Suppressor macrophage treated with lipopolysaccharide for 4 hours (primary cell): ENCODE measurements around the gene LGALS3BP.

Experiments
- DNase-seq: peaks from one replicate; pipeline ENCODE4 v3.0.0-alpha.2; 2020

The LGALS3BP gene

DNA sequence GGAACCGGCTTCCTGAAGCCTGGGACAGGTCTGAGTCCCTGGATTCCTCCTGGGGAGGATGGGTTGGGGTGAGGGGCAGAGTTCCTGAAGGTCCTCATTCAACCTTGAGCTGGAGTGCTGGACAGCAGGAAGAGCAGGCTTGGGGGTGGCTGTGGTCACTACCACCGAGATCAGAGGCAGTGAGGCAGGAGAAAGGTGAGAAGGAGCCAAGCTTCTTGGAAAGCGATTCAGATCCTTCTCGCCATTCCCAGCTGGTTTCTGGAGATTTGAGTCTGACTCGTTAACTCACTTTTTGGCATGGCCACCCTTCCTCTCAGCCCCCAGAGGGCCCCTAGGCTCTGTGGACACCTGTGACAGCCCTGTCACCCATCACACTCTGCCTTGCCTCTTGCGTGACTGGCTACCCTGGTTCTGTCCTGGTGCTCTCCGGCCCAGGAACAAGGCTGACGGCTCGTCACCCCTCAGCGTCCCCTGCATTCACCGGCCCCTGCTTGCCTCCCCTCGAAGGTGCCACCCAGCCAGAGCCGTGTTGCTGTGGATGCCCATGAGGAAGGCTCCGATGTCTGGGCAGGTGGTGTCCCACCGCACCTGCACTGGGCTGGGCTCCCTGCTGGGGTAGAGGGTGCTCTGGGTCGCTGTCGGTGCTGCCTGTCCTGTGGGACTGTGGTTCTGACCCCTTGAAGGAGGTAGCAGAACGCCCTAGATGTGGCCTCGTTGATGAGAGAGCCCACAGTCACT is 44.9 kb downstream of the LGALS3BP start:
- DNase-seq = no peak

DNA sequence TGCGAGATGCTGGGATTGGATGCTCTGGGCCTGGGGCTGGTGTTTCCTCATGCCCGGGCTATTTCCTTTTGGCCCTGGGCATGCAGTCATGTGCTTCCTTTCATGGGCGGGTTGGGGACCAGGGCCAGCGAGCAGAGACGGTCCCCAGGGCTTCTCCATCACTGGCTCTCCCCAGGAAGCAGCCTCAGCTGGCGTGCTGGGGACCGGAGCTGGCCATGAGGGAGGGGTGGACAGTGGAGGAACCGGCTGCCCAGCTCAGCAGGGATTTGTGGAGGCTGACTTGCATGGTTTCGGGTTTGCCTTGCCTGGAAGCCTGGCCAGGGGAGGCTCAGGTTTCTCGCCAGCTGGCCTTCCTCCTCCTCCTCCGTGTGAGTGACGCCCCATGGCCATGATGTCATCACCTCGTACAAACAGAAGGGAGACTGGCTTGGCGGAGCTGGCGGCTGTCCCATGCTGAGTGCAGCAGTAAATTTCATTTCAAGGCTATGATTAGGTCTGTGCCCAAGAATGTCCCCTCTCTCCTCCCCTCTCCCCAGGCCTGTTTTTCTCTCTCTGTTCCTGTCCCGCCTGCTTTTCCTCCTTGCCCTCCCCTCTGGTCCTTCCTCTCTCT is 45.7 kb downstream of the LGALS3BP start:
- DNase-seq = peak; percentile 72

DNA sequence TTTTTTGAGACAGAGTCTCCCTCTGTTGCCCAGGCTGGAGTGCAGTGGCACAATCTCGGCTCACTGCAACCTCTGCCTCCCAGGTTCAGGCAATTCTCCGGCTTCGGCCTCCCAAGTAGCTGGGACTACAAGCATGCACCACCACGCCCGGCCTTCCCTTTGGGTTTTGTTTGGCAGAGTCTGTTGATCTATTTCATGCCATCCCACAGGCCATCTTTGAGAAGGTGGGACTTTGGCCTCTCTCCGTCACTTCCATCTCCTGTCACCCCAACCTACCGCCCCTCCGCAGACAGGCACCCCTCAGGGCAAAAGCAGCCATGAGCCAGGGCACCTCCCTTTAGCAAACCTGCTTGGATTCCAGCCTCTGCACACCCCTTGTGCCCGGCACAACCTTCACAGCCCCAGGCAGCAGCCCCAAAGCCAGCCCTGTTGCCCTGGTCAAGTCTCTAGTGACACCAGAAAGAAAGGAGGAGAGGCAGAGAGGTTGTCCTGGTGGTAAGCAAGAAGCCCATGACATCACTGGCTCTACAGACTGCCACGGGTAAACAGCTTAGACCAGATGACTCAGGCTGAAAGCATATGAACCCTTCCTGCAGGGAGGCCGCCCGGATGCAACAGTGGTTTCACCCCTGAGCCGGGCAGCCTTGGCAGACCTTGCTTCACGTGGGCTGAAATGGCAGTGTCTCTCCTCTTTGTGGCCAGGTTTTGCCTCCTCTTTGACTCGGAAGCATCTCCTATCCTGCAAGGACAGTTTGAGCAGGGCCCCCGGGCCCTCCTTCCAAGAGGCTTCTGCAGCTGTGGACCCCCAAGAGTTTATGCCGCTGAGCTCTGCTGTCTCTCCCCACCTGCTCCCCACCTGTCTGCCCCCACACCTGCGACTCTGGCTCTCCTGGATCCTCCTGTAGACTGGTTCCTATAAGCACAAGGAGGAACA is 46.4 kb downstream of the LGALS3BP start:
- DNase-seq = peak; percentile 84

DNA sequence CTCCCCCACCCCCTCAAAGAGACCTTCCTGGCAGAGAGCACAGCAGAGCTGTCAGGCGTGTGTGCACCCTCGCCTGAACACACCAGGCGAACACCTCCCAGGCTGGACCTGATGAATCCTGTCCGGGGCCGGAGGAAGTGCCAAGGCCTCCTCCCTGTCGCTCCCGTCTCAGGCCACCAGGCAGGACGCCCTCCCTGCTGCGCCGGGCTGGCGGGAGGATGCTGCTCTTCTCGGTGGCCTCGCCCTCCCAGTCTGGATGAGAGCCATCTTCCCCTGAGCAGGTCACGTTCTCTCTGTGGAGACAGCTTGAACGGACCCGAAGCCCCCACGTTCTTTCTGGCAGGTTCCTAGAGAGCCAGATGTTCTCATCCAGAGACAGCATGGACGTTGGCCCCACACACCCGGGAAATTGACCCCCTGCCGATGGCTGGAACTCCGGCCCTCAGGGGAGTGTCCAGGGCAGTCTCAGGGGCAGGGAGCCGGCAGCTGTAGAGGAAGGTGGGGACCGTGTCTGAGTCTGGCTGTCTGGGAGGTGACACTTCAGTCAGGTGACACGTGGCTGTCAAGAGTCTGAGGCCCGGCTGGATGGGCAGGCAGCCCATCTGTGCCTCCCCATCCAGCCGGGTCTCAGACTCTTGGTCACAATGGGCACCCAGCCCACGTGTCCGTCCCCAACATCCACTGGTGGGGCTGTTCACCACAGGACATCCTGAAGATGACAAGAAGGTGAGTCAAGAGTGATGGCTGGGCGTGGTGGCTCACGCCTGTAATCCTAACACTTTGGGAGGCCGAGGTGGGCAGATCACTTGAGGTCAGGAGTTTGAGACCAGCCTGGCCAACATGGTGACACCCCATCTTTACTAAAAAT is 49.6 kb downstream of the LGALS3BP start:
- no peak for DNase-seq

DNA sequence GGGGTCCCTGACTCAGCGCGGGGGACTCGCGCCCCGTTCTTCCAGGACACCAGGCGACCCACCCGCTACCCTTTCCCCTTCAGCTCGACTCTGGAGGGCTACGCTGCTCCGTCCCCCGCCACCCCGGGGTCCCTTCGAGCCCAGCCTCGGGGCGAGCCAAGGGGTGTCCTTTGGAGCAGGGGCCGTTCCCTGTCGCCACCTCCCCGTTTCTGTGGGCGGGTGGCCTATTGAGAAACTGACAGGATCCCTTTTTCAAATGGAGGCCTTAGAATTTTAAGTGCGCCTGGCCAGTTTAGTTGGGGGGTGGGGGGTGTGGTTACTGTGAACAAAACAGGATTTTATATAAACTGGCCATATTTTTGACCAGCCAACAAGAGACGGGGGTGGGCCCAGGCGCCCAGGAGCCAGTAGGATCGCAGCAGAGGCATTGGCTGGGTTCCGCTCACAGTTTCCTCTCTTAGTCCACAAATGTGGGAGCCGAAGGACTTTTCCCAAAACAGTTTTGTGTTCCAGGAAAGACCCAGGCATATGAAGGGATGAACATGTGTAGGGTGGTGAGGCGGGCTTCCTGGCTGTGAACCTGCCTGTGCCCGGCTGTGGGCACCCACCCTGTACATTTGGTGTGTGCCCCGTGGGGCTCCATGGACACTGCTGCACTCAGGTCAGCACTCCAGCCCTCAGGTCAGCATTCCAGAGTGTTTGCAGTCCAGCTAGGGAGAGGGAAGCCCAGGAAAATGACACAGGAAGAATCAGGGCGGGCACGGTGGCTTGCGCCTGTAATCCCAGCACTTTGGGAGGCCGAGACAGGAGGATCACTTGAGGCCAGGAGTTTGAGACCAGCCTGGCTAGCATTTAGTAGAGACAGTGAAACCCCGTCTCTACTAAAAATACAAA is 53.8 kb downstream of the LGALS3BP start:
- DNase-seq = peak; percentile 79

DNA sequence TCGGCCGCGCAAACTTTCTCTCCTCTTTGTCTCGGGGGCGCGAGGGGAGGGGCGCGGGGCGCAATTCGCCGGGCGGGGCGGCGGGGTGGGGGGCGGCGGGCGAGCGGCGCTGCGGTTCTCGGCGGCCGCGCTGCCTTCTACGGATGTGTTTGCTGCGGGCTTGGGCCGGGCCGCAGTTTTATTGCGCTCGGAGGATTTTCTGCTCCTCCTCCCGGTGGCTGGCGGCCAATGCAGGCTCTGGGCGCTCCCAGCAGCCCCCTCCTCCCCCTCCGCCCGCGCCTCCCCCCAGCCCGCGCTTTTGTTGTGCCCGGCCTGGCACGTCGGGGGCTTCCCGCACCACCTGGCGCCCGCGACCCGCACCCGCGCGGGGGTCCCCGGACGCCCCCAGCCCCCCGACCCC is 54.5 kb downstream of the LGALS3BP start, which contains the start of gene TIMP2:
Gene TIMP2, minus strand, starts transcription at position 154 of the 400 bp plus-strand sequence. CDS start 299 bp downstream, outside the sequence.
- peak; percentile 89 for DNase-seq

DNA sequence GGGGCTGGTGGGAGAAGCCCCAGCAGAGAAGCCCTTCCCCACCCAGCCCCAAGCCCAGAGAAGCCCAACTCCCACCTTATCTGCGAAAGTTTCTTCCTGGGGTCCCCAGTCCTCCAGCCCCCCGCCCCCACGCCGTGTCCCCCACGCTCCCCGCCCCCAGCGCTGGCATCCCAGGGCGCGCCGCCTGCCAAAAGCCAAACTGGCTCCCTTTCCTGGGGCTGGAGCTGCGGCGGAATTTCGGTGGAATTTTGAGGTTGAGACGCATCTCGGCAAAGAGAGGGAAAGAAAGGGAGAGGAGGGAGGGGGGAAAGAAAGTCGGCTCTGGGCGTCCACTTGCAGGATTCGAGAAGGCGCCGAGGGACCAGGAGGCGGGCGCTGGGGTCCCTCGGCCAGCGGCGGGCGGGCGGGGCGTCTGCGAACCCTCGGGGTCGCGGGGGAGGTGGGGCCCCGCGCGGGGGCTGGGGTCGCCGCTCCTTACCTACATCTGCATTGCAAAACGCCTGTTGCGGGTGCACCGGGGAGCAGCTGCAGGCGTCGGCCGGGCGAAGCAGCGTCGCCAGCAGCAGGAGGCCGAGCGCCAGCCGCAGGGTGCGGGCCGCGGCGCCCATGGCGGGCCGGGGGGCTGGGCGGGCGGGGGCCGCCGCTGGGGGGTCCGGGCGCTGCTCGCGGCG is 55.1 kb downstream of the LGALS3BP start:
- DNase-seq = no peak

DNA sequence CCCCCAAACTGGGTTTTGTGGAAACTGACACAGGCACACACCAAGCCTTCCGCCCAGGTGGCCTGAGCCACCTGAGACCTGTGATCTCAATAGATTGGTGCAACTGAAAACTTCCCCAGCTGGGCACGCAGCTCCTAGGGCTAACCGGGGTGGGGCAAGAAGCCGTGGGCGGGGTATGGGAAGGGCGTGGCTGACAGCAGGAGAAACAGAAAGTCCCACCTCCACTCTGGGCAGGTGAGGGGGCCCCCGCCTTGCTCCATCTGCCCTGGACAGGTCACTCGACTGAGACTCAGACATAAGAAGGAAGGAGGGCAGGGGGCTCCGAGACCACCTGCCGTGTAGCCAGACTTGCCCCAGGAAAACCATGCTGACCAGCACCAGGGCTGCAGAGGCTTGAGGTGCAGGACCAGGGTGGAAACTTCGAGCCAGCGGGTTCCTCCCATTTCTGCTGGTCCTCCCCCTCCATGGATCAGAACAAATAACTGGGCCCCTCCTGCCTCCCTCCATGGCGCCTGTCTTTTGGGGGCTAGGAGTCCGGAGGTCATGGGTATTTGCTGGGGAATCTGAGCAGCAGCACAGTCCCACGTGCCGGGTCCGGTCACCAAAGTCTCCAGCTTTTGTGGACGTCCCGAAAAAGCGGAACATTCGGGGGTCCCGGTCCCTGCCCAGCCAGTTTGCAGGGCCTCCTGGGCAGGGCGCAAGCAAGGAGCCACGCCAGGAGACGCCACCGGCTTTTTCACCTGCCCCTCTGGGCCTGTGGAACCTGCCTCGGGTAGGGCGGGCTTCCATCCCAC is 55.9 kb downstream of the LGALS3BP start:
- DNase-seq = peak; percentile 64

DNA sequence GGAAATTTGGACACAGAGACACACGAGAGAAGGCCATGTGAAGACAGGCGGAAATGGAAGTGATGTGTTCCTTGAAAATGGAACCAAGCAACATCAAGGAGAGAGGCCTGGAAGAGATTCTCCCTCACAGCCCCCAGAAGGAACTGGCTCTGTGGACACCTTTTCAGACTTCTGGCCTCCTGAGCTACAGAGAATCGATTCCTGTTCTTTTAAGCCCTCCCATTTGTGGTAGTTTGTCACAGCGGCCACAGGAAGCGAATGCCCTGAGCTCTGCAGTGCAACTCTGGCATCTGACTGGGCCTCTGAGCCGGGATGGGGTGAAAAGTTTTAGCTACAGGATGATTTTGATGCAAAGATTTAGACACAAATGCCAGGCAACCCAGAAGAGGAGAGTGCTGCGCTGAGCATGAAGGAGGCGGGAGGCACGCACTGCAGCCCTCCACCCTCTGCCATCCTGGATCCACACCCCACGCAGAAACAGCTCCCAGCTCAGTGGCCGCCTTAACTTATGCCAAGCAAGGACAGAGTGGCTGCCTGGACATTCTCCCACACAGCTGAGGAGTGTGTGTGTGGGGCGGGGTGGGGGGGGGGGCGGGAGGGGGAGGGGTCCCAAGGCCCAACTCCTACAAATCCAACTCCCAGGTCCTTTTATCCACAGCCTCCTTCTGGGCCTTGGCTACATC is 56.8 kb downstream of the LGALS3BP start:
- peak; percentile 47 for DNase-seq

DNA sequence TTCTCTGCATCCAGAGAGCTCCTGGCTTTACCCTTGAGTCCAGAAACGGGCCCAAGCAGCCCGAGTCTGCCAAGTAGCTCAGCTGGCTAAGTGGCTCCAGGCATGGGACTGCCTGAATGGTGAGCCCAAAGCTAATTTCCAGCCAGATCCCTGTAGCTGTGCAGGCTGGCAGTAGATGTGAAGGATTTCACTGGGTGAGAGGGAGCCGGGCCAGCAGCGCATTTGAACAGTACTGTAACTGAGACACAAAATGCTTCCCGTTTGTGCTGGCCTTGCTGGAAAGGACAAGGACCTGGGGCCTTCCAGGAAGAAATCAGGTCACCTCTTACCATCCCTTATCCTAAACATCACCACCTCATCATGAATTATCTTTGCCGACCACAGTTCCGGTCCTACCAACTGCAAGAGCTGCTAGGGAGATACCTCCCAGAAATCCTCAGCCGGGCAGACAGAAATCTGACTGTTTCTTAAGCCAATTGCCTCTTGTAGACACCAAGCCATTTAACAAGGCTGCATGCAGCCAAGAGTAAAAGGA is 58.2 kb downstream of the LGALS3BP start:
- DNase-seq = no peak
